ENCODE results near the gene MTRF1L. TPM values are rescaled to one million over a fixed set of nuclear protein-coding genes. Genes with fewer than 3 reads are reported as not detected.

The MTRF1L gene
- total RNA-seq, 1 experiment from 2014 or later, result 16.6 TPM

DNA sequence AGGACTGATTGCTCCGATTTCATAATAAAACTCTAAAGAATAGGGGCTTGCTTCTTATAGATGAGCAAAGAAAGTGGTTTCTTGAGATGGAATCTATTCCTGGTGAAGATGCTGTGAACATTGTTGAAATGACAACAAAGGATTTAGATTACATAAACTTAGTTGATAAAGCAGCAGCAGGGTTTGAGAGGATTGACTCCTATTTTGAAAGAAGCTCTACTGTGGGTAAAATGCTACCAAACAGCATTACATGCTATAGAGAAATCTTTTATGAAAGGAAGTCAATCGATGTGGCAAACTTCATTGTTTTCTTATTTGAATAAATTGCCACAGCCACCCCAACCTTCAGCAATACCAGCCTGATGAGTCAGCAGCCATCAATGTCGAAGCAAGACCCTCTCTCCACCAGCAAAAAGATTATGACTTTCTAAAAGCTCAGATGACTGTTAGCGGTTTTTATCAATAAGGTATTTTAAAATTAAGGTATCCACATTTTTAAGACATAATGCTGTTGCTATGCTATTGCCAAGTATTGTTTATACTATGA is 12.7 kb upstream of the MTRF1L start:
- Mint-ChIP-seq H3K27ac (no peak overlapping the region), H3K27me3 (ENCODE audit: low read depth) (no peaks in the 10 kb centered on the region), H3K4me1 (no peaks in the 10 kb centered on the region), H3K4me3 (no peak overlapping the region), H3K36me3 (0 out of 2 replicates have a peak, but pooled peaks cover 2% of the 10 kb centered on the region), H3K9me3 (0 out of 2 replicates have a peak, but pooled peaks cover 3% of the 10 kb centered on the region)
- POLR2A ChIA-PET, result no interaction called here
- TF ChIP-seq, protein P1, sequence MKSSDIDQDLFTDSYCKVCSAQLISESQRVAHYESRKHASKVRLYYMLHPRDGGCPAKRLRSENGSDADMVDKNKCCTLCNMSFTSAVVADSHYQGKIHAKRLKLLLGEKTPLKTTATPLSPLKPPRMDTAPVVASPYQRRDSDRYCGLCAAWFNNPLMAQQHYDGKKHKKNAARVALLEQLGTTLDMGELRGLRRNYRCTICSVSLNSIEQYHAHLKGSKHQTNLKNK (CRISPR knock-in tag; IDR thresholded peaks at IDR 0.05), result no peak
- TF ChIP-seq ZNF263 (CRISPR knock-in tag; IDR thresholded peaks at IDR 0.05; ENCODE audit: low read depth) (no peak), RORB (CRISPR knock-in tag; IDR thresholded peaks at IDR 0.05) (no peak), JAZF1 (CRISPR knock-in tag; IDR thresholded peaks at IDR 0.05) (no peak), SMAD3 (CRISPR knock-in tag; IDR thresholded peaks at IDR 0.05; ENCODE audit: borderline replicate concordance) (no peak), ZNF138 (CRISPR knock-in tag; conservative IDR thresholded peaks at IDR 0.05) (no peak), NR3C1 (CRISPR knock-in tag; conservative IDR thresholded peaks at IDR 0.05; ENCODE audit: low read depth) (no peak), JUN (CRISPR knock-in tag; IDR thresholded peaks at IDR 0.05) (no peak), ZNF219 (CRISPR knock-in tag; IDR thresholded peaks at IDR 0.05; ENCODE audit: borderline replicate concordance) (no peak), NFATC4 (CRISPR knock-in tag; IDR thresholded peaks at IDR 0.05) (no peak)
- TF ChIP-seq, protein P2, sequence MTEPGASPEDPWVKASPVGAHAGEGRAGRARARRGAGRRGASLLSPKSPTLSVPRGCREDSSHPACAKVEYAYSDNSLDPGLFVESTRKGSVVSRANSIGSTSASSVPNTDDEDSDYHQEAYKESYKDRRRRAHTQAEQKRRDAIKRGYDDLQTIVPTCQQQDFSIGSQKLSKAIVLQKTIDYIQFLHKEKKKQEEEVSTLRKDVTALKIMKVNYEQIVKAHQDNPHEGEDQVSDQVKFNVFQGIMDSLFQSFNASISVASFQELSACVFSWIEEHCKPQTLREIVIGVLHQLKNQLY (CRISPR knock-in tag; IDR thresholded peaks at IDR 0.05), result no peak
- ATAC-seq (no peak), DNase-seq (ENCODE audit: low spot score) (no peak)
- CTCF ChIA-PET, result no interaction called here

DNA sequence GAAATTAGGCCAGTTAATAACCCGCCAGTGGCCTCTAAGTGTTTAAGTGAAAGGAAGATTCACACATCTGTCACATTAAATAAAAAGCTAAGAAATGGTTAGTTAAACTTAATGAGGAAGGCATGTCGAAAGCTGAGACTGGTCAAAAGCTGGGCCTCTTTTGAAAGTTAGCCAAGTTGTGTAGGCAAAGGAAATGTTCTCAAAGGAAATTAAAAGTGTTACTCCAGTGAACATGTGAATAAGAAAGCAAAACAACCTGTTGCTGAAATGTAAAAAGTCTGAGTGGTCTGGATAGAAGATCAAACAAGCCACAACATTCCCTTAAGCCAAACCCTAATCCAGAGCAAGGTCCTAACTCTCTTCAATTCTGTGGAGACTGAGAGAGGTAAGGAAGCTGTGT is 10.9 kb upstream of the MTRF1L start:
- Mint-ChIP-seq H3K27me3 (ENCODE audit: low read depth) (no peaks in the 10 kb centered on the region), H3K36me3 (no peaks in the 10 kb centered on the region), H3K4me1 (no peaks in the 10 kb centered on the region), H3K27ac (no peak overlapping the region; the same call in 1 of the 2 replicates), H3K4me3 (no peak overlapping the region), H3K9me3 (no peaks in the 10 kb centered on the region)
- ATAC-seq (no peak), DNase-seq (ENCODE audit: low spot score) (no peak)
- POLR2A ChIA-PET, result no interaction called here
- CTCF ChIA-PET, result no interaction called here
- TF ChIP-seq NR2C2 (CRISPR knock-in tag; IDR thresholded peaks at IDR 0.05) (no peak), ESRRA (CRISPR knock-in tag; IDR thresholded peaks at IDR 0.05; ENCODE audit: borderline replicate concordance) (no peak), ZBTB43 (CRISPR knock-in tag; IDR thresholded peaks at IDR 0.05) (no peak)
- TF ChIP-seq, protein P3, sequence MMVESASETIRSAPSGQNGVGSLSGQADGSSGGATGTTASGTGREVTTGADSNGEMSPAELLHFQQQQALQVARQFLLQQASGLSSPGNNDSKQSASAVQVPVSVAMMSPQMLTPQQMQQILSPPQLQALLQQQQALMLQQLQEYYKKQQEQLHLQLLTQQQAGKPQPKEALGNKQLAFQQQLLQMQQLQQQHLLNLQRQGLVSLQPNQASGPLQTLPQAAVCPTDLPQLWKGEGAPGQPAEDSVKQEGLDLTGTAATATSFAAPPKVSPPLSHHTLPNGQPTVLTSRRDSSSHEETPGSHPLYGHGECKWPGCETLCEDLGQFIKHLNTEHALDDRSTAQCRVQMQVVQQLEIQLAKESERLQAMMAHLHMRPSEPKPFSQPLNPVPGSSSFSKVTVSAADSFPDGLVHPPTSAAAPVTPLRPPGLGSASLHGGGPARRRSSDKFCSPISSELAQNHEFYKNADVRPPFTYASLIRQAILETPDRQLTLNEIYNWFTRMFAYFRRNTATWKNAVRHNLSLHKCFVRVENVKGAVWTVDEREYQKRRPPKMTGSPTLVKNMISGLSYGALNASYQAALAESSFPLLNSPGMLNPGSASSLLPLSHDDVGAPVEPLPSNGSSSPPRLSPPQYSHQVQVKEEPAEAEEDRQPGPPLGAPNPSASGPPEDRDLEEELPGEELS (CRISPR knock-in tag; IDR thresholded peaks at IDR 0.05), result no peak

DNA sequence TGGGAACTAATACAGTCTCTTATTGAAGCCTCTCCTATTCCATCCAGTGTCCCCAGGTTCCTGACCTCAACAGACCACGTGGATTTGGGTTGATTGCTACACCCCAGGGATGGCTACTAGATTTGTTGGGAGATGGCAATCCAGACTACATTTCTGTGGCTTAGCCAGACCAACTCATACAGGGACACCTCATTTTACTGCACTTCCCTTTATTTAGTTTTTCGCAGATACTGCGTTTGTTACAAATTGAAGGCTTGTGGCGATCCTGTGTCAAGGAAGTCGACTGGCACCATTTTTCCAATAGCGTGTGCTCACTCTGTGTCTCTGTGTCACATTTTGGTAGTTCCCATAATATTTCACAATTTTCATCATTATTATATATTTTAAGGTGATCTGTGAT is 10.3 kb upstream of the MTRF1L start:
- ATAC-seq, result no peak
- no peaks in the 10 kb centered on the region for H3K36me3 Mint-ChIP-seq
- TF ChIP-seq ZNF219 (CRISPR knock-in tag; IDR thresholded peaks at IDR 0.05; ENCODE audit: borderline replicate concordance) (no peak), CBFB (CRISPR knock-in tag; IDR thresholded peaks at IDR 0.05; ENCODE audit: low read depth) (no peak), RELA (CRISPR knock-in tag; IDR thresholded peaks at IDR 0.05; ENCODE audit: borderline replicate concordance) (no peak), ATF1 (CRISPR knock-in tag; IDR thresholded peaks at IDR 0.05) (no peak), ZNF317 (CRISPR knock-in tag; IDR thresholded peaks at IDR 0.05; ENCODE audit: borderline replicate concordance, low read depth) (no peak), NR2C2 (CRISPR knock-in tag; IDR thresholded peaks at IDR 0.05) (no peak), USF1 (CRISPR knock-in tag; IDR thresholded peaks at IDR 0.05) (no peak), IRF2 (CRISPR knock-in tag; IDR thresholded peaks at IDR 0.05; ENCODE audit: borderline replicate concordance, low read depth) (no peak), FOXK1 (CRISPR knock-in tag; IDR thresholded peaks at IDR 0.05) (no peak), JAZF1 (CRISPR knock-in tag; IDR thresholded peaks at IDR 0.05) (no peak), ZNF396 (CRISPR knock-in tag; IDR thresholded peaks at IDR 0.05; ENCODE audit: borderline replicate concordance) (no peak)
- TF ChIP-seq, protein P4, sequence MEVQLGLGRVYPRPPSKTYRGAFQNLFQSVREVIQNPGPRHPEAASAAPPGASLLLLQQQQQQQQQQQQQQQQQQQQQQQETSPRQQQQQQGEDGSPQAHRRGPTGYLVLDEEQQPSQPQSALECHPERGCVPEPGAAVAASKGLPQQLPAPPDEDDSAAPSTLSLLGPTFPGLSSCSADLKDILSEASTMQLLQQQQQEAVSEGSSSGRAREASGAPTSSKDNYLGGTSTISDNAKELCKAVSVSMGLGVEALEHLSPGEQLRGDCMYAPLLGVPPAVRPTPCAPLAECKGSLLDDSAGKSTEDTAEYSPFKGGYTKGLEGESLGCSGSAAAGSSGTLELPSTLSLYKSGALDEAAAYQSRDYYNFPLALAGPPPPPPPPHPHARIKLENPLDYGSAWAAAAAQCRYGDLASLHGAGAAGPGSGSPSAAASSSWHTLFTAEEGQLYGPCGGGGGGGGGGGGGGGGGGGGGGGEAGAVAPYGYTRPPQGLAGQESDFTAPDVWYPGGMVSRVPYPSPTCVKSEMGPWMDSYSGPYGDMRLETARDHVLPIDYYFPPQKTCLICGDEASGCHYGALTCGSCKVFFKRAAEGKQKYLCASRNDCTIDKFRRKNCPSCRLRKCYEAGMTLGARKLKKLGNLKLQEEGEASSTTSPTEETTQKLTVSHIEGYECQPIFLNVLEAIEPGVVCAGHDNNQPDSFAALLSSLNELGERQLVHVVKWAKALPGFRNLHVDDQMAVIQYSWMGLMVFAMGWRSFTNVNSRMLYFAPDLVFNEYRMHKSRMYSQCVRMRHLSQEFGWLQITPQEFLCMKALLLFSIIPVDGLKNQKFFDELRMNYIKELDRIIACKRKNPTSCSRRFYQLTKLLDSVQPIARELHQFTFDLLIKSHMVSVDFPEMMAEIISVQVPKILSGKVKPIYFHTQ (CRISPR knock-in tag; IDR thresholded peaks at IDR 0.05), result no peak

More for the DNA sequence above, 10.3 kb upstream of the MTRF1L start:
- H3K4me1 Mint-ChIP-seq, result no peaks in the 10 kb centered on the region
- CTCF ChIA-PET, result no interaction called here
- H3K4me3 Mint-ChIP-seq, result no peak overlapping the region
- H3K27me3 Mint-ChIP-seq (ENCODE audit: low read depth), result no peaks in the 10 kb centered on the region
- no peak overlapping the region for H3K27ac Mint-ChIP-seq
- POLR2A ChIA-PET, result no interaction called here
- no peaks in the 10 kb centered on the region for H3K9me3 Mint-ChIP-seq
- DNase-seq (ENCODE audit: low spot score), result no peak
